HUES6 (cell line): ENCODE measurements around the gene DUS1L.

Experiments used
- H3K27ac ChIP-seq: 2 replicates; pipeline ENCODE4 v1.7.0; 2013; ENCODE audit warnings: low read depth, mild to moderate bottlenecking, low read length, inconsistent platforms
- H3K27me3 ChIP-seq: 2 replicates; pipeline ENCODE4 v1.6.1; 2013; ENCODE audit warnings: low read length; ENCODE audit not compliant: control insufficient read depth, insufficient read depth
- H3K36me3 ChIP-seq: 2 replicates; pipeline ENCODE4 v1.6.1; 2013; ENCODE audit warnings: low read length; ENCODE audit not compliant: control insufficient read depth, insufficient read depth
- H3K4me1 ChIP-seq: 2 replicates; pipeline ENCODE4 v1.6.1; 2013; ENCODE audit warnings: low read length; ENCODE audit not compliant: control insufficient read depth, insufficient read depth
- H3K4me3 ChIP-seq: 2 replicates; pipeline ENCODE4 v1.5.1; 2013; ENCODE audit warnings: low read depth, low read length
- H3K9ac ChIP-seq: one replicate; pipeline ENCODE4 v1.6.1; 2013; ENCODE audit warnings: mild to moderate bottlenecking, low read length
- H3K9me3 ChIP-seq: 2 replicates; pipeline ENCODE4 v1.6.1; 2013; ENCODE audit warnings: low read depth, low read length; ENCODE audit not compliant: control insufficient read depth, insufficient read depth

DUS1L gene

GRCh38 chr17:82058855-82059249 lies 6.8 kb downstream of the DUS1L start:
- H3K4me1 ChIP-seq: no peaks in the 10 kb centered on the region
- peaks cover 96% of the 10 kb centered on the region for H3K36me3 ChIP-seq
- no peak overlapping the region for H3K9ac ChIP-seq
- H3K9me3 ChIP-seq: no peaks in the 10 kb centered on the region
- no peak overlapping the region for H3K4me3 ChIP-seq
- no peaks in the 10 kb centered on the region for H3K27me3 ChIP-seq
- no peak overlapping the region for H3K27ac ChIP-seq

DNA sequence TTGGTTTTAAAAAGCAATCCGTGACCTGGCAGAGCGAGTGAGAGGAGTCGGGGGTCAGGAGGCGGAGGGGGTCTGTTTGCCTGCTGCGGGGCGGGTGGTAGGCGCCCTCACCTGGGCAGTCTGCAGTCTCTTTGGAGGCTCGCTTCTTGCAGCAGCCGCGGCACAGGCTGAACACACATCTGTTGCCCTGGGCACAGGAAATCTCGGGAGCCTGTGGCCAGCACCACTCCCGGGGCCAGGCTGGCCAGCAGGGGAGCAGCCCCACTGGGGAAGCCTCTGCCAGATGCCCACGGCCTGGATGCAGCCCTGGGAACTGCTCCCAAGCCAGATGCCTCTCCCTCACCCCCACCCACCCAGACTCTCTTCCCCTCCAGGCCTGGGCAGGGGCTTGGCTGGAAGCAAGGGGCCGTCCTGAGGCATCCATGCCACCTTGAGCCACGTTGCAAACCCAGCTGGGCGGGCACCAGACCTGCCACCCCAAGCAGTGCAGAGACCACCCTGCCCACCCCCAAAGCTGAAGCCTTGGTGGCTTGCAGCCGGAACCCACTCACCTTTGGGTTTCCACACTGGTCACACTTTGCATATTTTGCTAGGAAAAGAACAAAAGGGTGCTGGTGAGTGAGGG lies 7.3 kb downstream of the DUS1L start:
- Histone ChIP-seq H3K9me3 (no peaks in the 10 kb centered on the region), H3K36me3 (peaks cover 96% of the 10 kb centered on the region), H3K27me3 (no peaks in the 10 kb centered on the region), H3K4me3 (no peak overlapping the region), H3K9ac (no peak overlapping the region), H3K27ac (no peak overlapping the region), H3K4me1 (no peaks in the 10 kb centered on the region)

- Histone ChIP-seq H3K4me1 (peaks cover 3% of the 10 kb centered on the region; the same call in 1 of the 2 replicates), H3K27ac (no peak overlapping the region), H3K4me3 (no peak overlapping the region), H3K36me3 (peaks cover 87% of the 10 kb centered on the region), H3K27me3 (no peaks in the 10 kb centered on the region), H3K9me3 (no peaks in the 10 kb centered on the region), H3K9ac (no peak overlapping the region)
These were observed 8.6 kb downstream of the DUS1L start for GRCh38 chr17:82056729-82057621.

GRCh38 chr17:82055965-82056728 lies 9.5 kb downstream of the DUS1L start:
- Histone ChIP-seq H3K36me3 (peaks cover 80% of the 10 kb centered on the region), H3K27me3 (no peaks in the 10 kb centered on the region), H3K4me3 (no peak overlapping the region), H3K4me1 (peaks cover 3% of the 10 kb centered on the region; the same call in 1 of the 2 replicates), H3K9ac (no peak overlapping the region), H3K9me3 (no peaks in the 10 kb centered on the region), H3K27ac (no peak overlapping the region)

GRCh38 chr17:82055023-82055964 lies 10.3 kb downstream of the DUS1L start:
- Histone ChIP-seq H3K27me3 (no peaks in the 10 kb centered on the region), H3K9me3 (no peaks in the 10 kb centered on the region), H3K4me1 (peaks cover 9% of the 10 kb centered on the region), H3K4me3 (no peak overlapping the region), H3K27ac (no peak overlapping the region), H3K9ac (no peak overlapping the region), H3K36me3 (peaks cover 73% of the 10 kb centered on the region)

GRCh38 chr17:82054351-82055022 lies 11.1 kb downstream of the DUS1L start:
- H3K9me3 ChIP-seq: no peaks in the 10 kb centered on the region
- no peak overlapping the region for H3K9ac ChIP-seq
- H3K27me3 ChIP-seq: no peaks in the 10 kb centered on the region
- H3K36me3 ChIP-seq: peaks cover 73% of the 10 kb centered on the region
- H3K4me1 ChIP-seq: peaks cover 9% of the 10 kb centered on the region
- H3K27ac ChIP-seq: no peak overlapping the region
- H3K4me3 ChIP-seq: no peak overlapping the region; the same call in 1 of the 2 replicates

DNA sequence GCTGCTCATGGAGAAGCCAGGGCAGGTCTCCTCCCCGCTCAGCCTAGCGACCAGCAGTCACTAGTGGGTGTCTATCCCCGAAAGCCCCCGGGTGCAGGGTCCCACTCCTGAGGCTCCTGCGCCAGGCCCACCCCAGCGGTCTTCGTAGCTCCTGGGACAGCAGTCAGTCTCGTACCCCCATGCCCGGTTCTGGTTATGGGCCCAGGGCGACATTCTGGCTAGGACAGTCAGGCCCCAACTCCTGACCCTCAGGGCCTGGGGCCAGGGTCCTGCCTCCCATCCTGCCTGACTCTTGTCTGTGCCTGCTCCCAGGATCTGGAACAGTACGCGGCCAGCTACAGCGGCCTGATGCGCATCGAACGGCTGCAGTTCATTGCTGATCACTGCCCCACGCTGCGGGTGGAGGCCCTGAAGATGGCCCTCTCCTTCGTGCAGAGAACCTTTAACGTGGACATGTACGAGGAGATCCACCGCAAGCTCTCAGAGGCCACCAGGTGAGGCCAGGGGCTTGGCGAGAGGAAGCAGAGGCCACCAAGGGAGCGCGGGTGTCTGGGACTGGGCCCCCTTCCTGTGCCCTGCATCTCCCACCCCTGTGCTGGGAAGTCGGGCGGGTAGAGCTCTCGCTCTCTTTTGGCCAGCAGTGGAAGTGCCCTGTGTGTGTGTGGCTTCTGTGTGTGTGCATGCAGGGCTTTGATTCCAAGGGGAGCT lies 11.9 kb downstream of the DUS1L start:
- Histone ChIP-seq H3K9me3 (no peaks in the 10 kb centered on the region), H3K27me3 (no peaks in the 10 kb centered on the region), H3K4me3 (peak overlapping the region; percentile 3; the same call in 1 of the 2 replicates), H3K9ac (no peak overlapping the region), H3K4me1 (peaks cover 9% of the 10 kb centered on the region), H3K36me3 (peaks cover 73% of the 10 kb centered on the region), H3K27ac (no peak overlapping the region)

GRCh38 chr17:82053130-82053529 lies 12.5 kb downstream of the DUS1L start:
- Histone ChIP-seq H3K9ac (no peak overlapping the region), H3K36me3 (peaks cover 73% of the 10 kb centered on the region)

DNA sequence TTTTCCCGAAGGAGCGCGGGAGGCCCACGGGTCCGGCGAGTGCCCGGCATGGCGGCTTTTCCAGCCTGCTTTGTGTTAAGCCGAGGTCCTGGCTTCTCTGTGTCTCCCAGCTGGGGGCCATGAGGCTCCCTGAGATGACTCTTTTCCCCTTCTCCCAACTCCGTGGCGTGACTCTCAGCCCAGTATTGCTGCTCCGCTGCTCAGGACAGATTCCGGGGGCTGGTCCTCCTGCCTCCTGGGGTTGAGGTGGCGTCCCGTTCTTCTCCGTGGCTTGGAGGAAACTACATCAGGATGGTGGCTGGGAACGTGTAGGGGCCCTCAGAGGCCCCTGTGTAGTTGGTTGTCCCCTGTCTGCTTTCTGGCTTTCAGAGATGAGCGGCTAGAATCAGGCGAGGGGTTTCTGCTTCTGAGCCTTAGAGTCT lies 13.0 kb downstream of the DUS1L start:
- H3K4me3 ChIP-seq: peak overlapping the region; percentile 99
- peaks cover 73% of the 10 kb centered on the region for H3K36me3 ChIP-seq
- H3K9me3 ChIP-seq: no peaks in the 10 kb centered on the region
- H3K27ac ChIP-seq: no peak overlapping the region
- H3K4me1 ChIP-seq: peaks cover 9% of the 10 kb centered on the region
- peak overlapping the region; percentile 88 for H3K9ac ChIP-seq
- no peaks in the 10 kb centered on the region for H3K27me3 ChIP-seq

More at GRCh38 chr17:82053130-82053529, 12.5 kb downstream of the DUS1L start:
- no peaks in the 10 kb centered on the region for H3K9me3 ChIP-seq
- no peaks in the 10 kb centered on the region for H3K27me3 ChIP-seq
- peaks cover 9% of the 10 kb centered on the region for H3K4me1 ChIP-seq
- H3K27ac ChIP-seq: no peak overlapping the region
- peak overlapping the region; percentile 99; the same call in 1 of the 2 replicates for H3K4me3 ChIP-seq
